NCI-H226 (cell line): ENCODE measurements around the gene NARF.
A peak's percentile ranks its signal among the peaks of the same experiment; 100 is the strongest.
"Not testable (repeated sequence)": the region's sequence is repeated elsewhere in the genome, so short reads cannot be mapped to it uniquely, and the experiment has no call there.

Experiments used
- DNase-seq: peaks from one replicate; pipeline ENCODE4 v3.0.0-alpha.2; 2015

The NARF gene

GRCh38 chr17:82503728-82504308 is 45.3 kb downstream of the NARF start:
- DNase-seq: no peak

DNA sequence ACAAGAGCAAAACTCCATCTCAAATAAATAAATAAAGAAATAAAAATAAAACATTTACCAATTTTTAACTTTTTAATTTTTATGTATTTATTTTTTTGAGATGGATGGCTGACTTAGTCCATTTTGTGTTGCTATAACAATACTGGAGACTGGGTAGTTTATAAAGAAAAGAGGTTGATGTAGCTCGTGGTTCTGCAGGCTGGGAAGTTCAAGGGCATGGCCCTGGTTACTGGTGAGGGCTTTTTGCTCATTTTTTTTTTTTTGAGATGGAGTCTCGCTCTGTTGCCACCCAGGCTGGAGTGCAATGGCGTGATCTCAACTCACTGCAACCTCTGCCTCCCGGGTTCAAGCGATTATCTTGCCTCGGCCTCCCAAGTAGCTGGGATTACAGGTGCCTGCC is 46.8 kb downstream of the NARF start:
- no peak for DNase-seq

DNA sequence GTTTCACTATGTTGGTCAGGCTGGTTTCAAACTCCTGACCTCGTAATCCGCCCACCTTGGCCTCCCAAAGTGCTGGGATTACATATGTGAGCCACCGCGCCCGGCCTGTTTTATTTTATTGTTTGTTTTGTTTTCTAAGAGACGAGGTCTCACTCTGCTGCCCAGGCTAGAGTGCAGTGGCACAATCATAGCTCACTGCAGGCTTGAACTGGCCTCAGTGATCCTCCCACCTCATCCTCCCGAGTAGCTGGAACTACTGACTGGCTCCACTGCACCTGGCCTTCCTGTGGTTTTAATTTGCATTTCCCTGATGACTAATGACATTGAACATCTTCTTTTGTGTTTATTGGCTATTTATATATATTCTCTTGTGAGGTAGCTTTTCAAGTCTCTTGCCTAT is 47.9 kb downstream of the NARF start:
- DNase-seq: not testable (repeated sequence)

- no peak for DNase-seq
Measured at GRCh38 chr17:82507631-82508175, 49.2 kb downstream of the NARF start.

GRCh38 chr17:82511642-82512041 is 53.1 kb downstream of the NARF start:
- DNase-seq: not testable (repeated sequence)

- not testable (repeated sequence) for DNase-seq
Measured at GRCh38 chr17:82513864-82514263, 55.3 kb downstream of the NARF start.

DNA sequence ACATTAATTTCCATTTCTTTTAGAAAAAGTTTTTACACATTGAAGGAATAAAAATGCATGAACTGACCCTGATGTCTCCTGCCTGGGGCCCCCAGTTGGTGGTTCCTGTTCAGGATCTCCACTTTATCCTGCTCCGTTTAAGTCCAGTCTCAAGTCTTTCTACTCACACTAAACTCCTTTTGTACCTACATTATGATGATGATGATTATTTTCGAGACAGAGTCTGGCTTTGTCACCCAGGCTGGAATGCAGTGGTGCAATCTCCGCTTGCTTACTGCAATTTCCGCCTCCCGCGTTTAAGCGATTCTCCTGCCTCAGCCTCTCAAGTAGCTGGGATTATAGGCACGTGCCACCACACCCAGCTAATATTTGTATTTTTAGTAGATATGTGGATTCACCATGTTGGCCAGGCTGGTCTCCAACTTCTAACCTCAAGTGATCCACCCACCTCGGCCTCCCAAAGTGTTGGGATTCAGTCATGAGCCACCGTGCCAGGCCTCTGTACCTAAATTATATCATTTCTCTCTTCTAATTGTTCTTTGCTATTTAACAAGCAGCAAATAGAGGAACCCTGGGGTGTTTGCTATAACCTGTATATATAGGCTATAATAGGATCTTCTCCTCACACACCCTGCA is 58.8 kb downstream of the NARF start:
- DNase-seq: no peak

GRCh38 chr17:82518826-82519810 is 60.6 kb downstream of the NARF start, which contains the start of gene FOXK2:
Gene FOXK2, plus strand, starts transcription at chr17:82519732. Its CDS starts 157 bp downstream, at chr17:82519889.
- DNase-seq: peak; percentile 93

DNA sequence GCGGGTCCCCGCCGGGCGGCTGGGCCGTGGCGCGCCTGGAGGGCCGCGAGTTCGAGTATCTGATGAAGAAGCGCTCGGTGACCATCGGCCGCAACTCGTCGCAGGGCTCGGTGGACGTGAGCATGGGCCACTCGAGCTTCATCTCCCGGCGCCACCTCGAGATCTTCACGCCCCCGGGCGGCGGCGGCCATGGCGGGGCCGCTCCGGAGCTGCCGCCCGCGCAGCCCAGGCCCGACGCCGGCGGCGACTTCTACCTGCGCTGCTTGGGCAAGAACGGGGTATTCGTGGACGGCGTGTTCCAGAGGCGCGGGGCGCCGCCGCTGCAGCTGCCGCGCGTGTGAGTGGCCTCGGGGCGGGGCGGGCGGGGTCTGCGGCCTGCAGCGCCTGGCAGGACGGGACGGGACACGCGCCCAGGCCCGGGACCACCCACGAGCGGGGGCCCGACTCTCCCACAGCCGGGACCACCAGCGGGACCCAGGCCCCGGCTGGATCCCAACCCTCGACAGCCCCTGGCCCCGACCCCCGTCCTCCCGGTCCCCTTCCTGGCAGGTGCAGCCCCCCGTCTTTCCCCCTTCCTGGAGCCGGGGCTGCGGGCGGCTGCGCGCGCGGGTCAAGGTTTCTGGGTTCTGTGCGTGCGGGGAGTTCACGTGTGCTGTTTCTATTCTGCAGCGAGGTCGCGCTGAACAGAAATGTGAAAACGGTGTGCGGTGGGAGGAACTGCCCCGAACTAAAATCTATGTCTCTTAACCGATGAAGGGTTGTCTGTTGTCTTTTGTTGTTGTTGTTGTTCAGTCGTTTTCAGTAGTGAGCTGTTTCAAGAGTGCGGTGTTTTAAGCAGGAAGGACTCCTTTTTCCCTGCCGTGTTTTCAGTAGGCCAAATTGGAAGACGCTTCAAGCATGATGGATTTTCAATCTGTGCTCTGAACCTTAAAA is 61.7 kb downstream of the NARF start:
- no peak for DNase-seq

DNA sequence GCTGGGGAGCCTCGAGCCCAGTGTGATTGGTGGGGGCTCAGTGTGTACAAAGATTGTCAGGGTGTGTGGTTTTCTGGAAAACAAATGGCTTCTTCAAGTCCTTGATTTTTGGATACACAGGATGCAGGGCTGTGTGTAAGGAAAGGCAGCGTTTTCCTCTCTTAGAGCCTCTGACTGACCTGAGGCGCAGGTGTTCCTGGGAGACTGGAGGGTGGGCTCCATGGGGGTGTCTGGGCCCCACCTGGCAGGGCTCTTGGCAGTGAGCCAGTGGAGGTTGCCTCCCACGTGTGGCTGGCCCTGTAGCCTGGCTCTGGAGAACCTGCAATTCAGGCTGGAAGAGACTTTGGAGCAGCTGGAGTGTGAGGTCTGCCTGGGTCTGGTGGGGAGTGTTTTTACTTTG is 66.0 kb downstream of the NARF start:
- DNase-seq: no peak

GRCh38 chr17:82525712-82526111 is 67.2 kb downstream of the NARF start:
- no peak for DNase-seq

DNA sequence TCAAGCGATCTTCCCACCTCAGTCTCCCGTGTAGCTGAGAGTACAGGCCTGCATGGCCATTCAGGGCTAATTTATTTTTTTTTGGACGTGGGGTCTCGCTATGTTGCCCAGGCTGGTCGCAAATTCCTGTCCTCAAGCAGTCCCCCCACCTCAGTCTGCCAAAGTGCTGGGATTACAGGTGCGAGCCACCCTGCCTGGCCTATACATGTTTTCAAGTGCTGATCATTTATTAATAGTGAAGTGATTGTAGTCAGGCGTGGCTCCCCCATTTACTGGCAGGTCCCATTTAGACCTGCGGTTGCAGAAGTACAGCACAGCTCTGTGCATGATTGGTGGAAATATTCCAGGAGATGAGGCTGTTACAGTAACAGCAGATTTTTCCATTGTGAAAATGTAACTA is 69.4 kb downstream of the NARF start:
- no peak for DNase-seq

- no peak for DNase-seq
Measured at GRCh38 chr17:82528484-82529265, 70.1 kb downstream of the NARF start.

GRCh38 chr17:82529914-82530300 is 71.4 kb downstream of the NARF start:
- no peak for DNase-seq

GRCh38 chr17:82531431-82531881 is 72.9 kb downstream of the NARF start:
- DNase-seq: peak; percentile 41

GRCh38 chr17:82534401-82534812 is 75.9 kb downstream of the NARF start:
- DNase-seq: no peak

DNA sequence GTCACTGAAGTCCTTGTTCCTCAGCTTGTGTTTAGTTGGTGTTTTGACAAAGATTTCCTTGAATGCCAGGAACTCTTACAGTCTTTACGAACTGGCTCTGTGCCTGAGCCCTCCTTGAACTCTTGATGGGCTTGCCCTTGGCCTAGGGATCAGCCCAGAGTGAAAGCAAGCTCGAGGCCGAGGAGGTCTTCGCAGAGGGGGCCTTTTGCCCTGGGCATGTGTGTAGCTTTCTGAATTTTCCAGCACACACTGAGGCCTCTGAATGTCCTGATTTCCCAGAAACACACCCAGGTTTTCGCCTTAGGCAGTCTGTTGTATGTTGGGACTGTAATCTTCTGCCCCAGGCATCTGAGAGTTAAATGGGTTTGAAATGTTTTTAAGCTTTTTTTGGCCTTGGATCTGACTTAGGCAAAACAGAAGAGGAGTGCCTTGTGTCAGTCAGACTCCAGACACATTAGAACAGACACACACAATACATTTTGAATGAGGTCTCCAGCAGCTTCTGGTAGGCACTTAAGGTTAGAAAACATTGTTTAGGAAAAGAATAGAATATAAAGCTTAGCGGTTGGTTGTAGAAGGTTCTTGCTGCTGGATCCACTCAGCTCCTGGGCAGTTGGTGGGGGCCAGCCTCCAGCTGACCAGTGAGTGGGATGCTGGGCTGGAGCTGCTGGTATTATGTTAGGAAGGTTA is 78.1 kb downstream of the NARF start:
- DNase-seq: no peak

GRCh38 chr17:82537228-82537627 is 78.7 kb downstream of the NARF start:
- DNase-seq: not testable (repeated sequence)

- DNase-seq: not testable (repeated sequence)
Measured at GRCh38 chr17:82539076-82539475, 80.5 kb downstream of the NARF start.
